ENCODE measurements around the gene EPHB4.

Gene EPHB4

DNA sequence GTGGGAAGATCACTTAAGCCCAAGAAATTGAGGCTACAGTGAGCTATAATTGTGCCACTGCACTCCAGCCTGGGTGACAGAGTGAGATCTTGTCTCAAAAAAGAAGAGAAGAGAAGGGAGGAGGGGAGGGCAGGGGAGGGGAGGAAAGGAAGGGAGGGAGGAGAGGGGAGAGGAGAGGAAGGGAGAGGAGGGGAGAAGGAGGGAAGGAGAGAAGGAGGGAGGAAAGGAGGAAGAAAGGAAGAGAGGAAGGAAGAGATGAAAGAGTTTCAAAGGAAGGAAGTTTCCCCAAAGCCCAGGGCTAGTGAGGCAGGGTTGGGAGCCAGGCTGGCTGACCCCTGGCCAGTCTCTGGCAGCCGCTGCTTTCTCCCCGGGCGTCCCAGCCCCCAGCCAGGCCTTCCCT, 32.6 kb downstream of the EPHB4 start:
- Histone ChIP-seq H3K9me3 (ENCODE audit: insufficient read depth, low read depth, low read length) (no peaks in the 10 kb centered on the region), H3K36me3 (ENCODE audit: insufficient read depth, low read length) (no peaks in the 10 kb centered on the region), H3F3A (ENCODE audit: low read depth) (no peaks in the 10 kb centered on the region), H3K9ac (ENCODE audit: low read depth, low read length, poor library complexity, severe bottlenecking) (no peak overlapping the region), H3K4me3 (ENCODE audit: low read length, poor library complexity, severe bottlenecking) (no peak overlapping the region), H3K79me2 (ENCODE audit: insufficient read depth, low read length) (no peaks in the 10 kb centered on the region), H3K9me2 (replicated peaks; ENCODE audit: low read depth, low read length) (no peaks in the 10 kb centered on the region), H3K4me2 (ENCODE audit: low read depth, low read length, poor library complexity, severe bottlenecking) (no peak overlapping the region), H3K4me1 (ENCODE audit: insufficient read depth, low read length, poor library complexity, severe bottlenecking) (no peaks in the 10 kb centered on the region), H2AFZ (ENCODE audit: low read length) (no peak overlapping the region), H3K27me3 (ENCODE audit: insufficient read depth, low read length, poor library complexity, severe bottlenecking) (no peaks in the 10 kb centered on the region), H4K20me1 (ENCODE audit: insufficient read depth, low read length, poor library complexity, severe bottlenecking) (no peaks in the 10 kb centered on the region)
- TF ChIP-seq, protein P1, sequence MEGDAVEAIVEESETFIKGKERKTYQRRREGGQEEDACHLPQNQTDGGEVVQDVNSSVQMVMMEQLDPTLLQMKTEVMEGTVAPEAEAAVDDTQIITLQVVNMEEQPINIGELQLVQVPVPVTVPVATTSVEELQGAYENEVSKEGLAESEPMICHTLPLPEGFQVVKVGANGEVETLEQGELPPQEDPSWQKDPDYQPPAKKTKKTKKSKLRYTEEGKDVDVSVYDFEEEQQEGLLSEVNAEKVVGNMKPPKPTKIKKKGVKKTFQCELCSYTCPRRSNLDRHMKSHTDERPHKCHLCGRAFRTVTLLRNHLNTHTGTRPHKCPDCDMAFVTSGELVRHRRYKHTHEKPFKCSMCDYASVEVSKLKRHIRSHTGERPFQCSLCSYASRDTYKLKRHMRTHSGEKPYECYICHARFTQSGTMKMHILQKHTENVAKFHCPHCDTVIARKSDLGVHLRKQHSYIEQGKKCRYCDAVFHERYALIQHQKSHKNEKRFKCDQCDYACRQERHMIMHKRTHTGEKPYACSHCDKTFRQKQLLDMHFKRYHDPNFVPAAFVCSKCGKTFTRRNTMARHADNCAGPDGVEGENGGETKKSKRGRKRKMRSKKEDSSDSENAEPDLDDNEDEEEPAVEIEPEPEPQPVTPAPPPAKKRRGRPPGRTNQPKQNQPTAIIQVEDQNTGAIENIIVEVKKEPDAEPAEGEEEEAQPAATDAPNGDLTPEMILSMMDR (conservative IDR thresholded peaks at IDR 0.05; ENCODE audit: low read length): no peak
- TF ChIP-seq EZH2phosphoT487 (IDR thresholded peaks at IDR 0.05; ENCODE audit: borderline replicate concordance): no peak

DNA sequence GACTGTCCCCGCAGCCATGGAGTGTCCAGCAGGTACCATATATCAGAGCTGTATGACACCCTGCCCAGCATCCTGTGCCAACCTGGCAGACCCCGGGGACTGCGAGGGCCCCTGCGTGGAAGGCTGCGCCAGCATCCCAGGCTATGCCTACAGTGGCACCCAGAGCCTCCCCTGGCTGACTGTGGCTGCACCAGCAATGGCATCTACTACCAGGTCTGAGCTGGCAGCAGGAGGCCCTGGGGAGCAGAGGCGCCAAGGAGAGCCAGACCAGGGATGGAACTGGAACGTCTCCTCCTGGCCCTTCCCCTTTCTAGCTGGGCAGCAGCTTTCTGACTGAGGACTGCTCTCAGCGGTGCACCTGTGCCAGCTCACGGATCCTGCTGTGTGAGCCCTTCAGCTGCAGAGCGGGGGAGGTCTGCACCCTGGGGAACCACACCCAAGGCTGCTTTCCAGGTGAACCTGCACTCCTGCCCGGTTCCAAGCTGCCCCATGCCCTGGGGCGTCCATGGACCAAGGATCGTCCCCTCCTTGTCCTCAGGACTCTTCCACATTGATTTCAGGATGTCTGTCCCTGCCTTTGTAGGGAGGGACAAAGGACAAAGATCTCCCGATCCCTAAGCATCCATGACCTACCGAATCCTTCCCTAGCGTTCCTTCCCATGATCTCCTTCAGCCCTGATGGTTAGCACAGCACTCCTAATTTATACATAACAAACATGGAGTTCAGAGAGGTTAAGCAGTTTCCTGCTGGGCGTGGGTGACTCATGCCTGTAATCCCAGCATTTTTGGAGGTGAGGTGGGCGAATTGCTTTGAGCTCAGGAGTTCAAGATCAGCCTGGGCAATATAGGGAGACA, 33.3 kb downstream of the EPHB4 start:
- no peak overlapping the region for H3K4me3 ChIP-seq (ENCODE audit: low read length, poor library complexity, severe bottlenecking)
- no peaks in the 10 kb centered on the region for H4K20me1 ChIP-seq (ENCODE audit: insufficient read depth, low read length, poor library complexity, severe bottlenecking)
- no peaks in the 10 kb centered on the region for H3F3A ChIP-seq (ENCODE audit: low read depth)
- H3K9ac ChIP-seq (ENCODE audit: low read depth, low read length, poor library complexity, severe bottlenecking): no peak overlapping the region
- no peak overlapping the region for H2AFZ ChIP-seq (ENCODE audit: low read length)
- H3K79me2 ChIP-seq (ENCODE audit: insufficient read depth, low read length): no peaks in the 10 kb centered on the region
- TF ChIP-seq, protein P1 (conservative IDR thresholded peaks at IDR 0.05; ENCODE audit: low read length): no peak
- TF ChIP-seq EZH2phosphoT487 (IDR thresholded peaks at IDR 0.05; ENCODE audit: borderline replicate concordance): no peak
- no peaks in the 10 kb centered on the region for H3K9me2 ChIP-seq (replicated peaks; ENCODE audit: low read depth, low read length)
- no peak overlapping the region for H3K4me2 ChIP-seq (ENCODE audit: low read depth, low read length, poor library complexity, severe bottlenecking)
- no peaks in the 10 kb centered on the region for H3K27me3 ChIP-seq (ENCODE audit: insufficient read depth, low read length, poor library complexity, severe bottlenecking)
- H3K4me1 ChIP-seq (ENCODE audit: insufficient read depth, low read length, poor library complexity, severe bottlenecking): no peaks in the 10 kb centered on the region
- H3K36me3 ChIP-seq (ENCODE audit: insufficient read depth, low read length): no peaks in the 10 kb centered on the region
- no peaks in the 10 kb centered on the region for H3K9me3 ChIP-seq (ENCODE audit: insufficient read depth, low read depth, low read length)

DNA sequence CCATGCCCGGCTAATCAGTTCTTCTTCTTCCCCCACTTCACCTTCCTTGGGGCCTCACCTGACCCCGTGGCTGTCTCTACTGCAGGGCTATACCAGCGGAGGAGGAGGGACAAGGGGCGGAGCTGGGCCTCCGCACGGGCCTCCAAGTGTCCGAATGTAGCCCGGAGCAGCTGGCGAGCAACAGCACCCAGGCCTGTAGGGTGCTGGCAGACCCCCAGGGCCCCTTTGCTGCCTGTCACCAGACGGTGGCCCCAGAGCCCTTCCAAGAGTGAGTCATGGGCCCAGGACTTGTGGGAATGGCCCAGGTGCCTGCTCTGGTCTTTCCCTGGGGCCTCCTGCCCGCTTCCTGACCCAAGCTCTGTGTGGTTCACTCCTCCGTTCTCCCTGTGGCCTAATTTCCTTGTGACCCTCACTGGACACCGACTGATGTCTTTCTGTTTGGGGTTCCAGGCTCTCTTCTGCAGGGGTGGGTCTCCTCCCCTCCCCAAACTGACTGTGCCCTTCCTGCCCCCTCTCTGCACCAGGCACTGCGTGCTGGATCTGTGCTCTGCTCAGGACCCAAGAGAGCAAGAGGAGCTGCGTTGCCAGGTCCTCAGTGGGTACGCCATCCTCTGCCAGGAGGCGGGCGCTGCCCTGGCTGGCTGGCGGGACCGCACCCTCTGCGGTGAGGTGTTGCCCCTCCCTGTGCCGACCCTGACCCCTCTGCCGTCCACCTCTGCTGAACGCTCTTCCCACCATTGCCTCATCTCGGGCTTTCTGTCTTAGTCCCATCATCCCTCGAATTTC, 35.2 kb downstream of the EPHB4 start:
- H3K4me3 ChIP-seq (ENCODE audit: low read length, poor library complexity, severe bottlenecking): no peak overlapping the region
- no peaks in the 10 kb centered on the region for H3K79me2 ChIP-seq (ENCODE audit: insufficient read depth, low read length)
- no peak overlapping the region for H3K4me2 ChIP-seq (ENCODE audit: low read depth, low read length, poor library complexity, severe bottlenecking)

More for the DNA sequence above, 35.2 kb downstream of the EPHB4 start:
- Histone ChIP-seq H3K27me3 (ENCODE audit: insufficient read depth, low read length, poor library complexity, severe bottlenecking) (no peaks in the 10 kb centered on the region), H3K9me2 (replicated peaks; ENCODE audit: low read depth, low read length) (no peaks in the 10 kb centered on the region), H3K9me3 (ENCODE audit: insufficient read depth, low read depth, low read length) (no peaks in the 10 kb centered on the region), H4K20me1 (ENCODE audit: insufficient read depth, low read length, poor library complexity, severe bottlenecking) (no peaks in the 10 kb centered on the region), H3F3A (ENCODE audit: low read depth) (no peaks in the 10 kb centered on the region), H3K36me3 (ENCODE audit: insufficient read depth, low read length) (no peaks in the 10 kb centered on the region), H3K4me1 (ENCODE audit: insufficient read depth, low read length, poor library complexity, severe bottlenecking) (no peaks in the 10 kb centered on the region), H3K9ac (ENCODE audit: low read depth, low read length, poor library complexity, severe bottlenecking) (no peak overlapping the region), H2AFZ (ENCODE audit: low read length) (no peak overlapping the region)
- TF ChIP-seq, protein P1 (conservative IDR thresholded peaks at IDR 0.05; ENCODE audit: low read length): no peak
- no peak for TF ChIP-seq EZH2phosphoT487 (IDR thresholded peaks at IDR 0.05; ENCODE audit: borderline replicate concordance)

Measured in Loucy (cell line).